Skeletal muscle satellite cell (primary cell): Measurements from ENCODE around the gene PNMA8A.

Experiments used
- H3K27me3 ChIP-seq: 2 replicates; pipeline ENCODE4 v1.7.0; 2013; ENCODE audit warnings: low read length; ENCODE audit not compliant: control insufficient read depth, insufficient read depth
- H3K36me3 ChIP-seq: 2 replicates; pipeline ENCODE4 v1.7.0; 2013; ENCODE audit warnings: mild to moderate bottlenecking, control low read depth, low read length; ENCODE audit not compliant: insufficient read depth
- H3K4me1 ChIP-seq: 2 replicates; pipeline ENCODE4 v1.7.0; 2013; ENCODE audit warnings: low read length; ENCODE audit not compliant: control insufficient read depth, insufficient read depth
- H3K4me2 ChIP-seq: 2 replicates; pipeline ENCODE4 v1.7.0; 2013; ENCODE audit warnings: mild to moderate bottlenecking, low read length
- H3K4me3 ChIP-seq: 2 replicates; pipeline ENCODE4 v1.7.0; 2013; ENCODE audit warnings: low read length
- H3K9ac ChIP-seq: 2 replicates; pipeline ENCODE4 v1.7.0; 2013; ENCODE audit warnings: mild to moderate bottlenecking, low read depth, low read length, moderate library complexity
- H3K9me3 ChIP-seq: replicated peaks from 2 replicates; pipeline ENCODE4 v1.7.0; 2013; ENCODE audit warnings: mild to moderate bottlenecking, control low read depth, low read length

The PNMA8A gene

DNA sequence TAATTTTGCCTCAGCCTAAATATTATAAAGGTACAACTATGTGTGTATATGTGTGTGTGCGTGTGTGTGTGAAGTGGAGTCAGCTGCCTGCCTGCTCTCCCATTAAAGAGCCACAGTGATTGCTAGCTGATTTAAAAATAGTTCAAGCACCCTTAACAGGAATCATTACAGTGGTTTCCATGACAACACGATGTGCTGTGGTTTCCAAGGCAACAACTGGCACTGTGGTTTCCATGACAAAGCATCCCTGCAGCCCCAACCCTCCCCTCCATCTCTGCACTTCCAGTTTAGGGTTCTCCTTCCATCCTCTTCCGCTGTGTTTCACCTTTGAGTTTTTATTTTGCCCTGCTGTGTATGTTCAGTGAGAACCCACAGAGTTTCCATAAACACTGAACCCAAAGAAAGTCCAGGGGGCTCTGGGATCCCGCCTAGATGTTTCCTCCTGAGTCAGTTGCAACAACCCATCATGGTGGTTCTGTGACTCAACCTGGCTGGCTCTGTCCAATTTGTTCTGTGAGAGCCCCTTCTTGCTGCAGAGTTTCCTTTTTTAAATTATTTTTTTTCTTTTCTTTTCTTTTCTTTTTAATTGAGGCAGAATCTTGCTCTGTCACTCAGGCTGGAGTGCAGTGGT, 7.1 kb upstream of the PNMA8A start:
- H3K4me3 ChIP-seq, result no peak overlapping the region
- H3K4me1 ChIP-seq, result peaks cover 53% of the 10 kb centered on the region
- H3K9me3 ChIP-seq, result no peaks in the 10 kb centered on the region

DNA sequence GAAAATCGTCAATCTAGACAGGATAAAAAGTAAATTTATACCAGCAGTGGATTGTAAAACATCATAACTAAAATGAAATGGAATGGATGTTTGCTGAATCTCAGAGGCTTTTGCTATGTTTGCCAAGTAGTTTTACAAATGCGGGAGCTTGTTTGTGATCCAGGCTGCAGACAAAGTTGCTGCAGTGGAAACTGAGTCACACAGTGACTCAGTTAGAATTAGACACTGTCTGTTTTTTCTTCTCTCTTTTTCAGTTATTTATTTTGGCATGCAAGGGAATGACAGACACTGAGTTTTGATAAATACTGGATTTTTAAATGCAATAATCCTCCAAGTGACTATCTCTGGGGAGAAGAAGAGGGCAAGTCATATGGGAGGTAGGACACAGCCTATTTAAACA, 4.6 kb upstream of the PNMA8A start:
- H3K9ac ChIP-seq, result peak overlapping the region; percentile 20
- peak overlapping the region; percentile 48 for H3K4me2 ChIP-seq
- no peaks in the 10 kb centered on the region for H3K36me3 ChIP-seq
- H3K27me3 ChIP-seq, result no peaks in the 10 kb centered on the region
- no peaks in the 10 kb centered on the region for H3K9me3 ChIP-seq
- no peak overlapping the region for H3K4me3 ChIP-seq
- peaks cover 52% of the 10 kb centered on the region for H3K4me1 ChIP-seq

More for the DNA sequence above, 7.1 kb upstream of the PNMA8A start:
- no peaks in the 10 kb centered on the region for H3K27me3 ChIP-seq
- no peaks in the 10 kb centered on the region for H3K36me3 ChIP-seq
- no peak overlapping the region for H3K9ac ChIP-seq
- no peak overlapping the region for H3K4me2 ChIP-seq

DNA sequence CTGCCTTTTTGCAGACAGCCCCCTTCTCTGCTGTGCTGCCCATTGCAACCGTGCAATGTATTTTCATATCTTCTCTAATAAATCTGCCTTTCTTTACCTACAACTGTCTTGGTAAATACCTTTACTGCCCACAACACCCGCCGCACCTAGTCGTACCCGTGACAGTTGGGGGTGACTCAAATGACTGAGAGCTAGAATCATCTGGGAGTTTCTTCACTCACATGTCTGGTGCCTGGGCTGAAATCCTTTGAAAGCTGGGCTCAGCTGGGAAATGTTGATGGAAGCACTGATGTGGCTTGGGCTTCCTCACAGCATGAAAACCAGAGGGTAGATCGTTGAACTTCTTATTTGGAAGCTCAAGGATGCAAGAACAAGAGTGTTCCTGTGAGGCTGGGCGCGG, 2.8 kb upstream of the PNMA8A start:
- Histone ChIP-seq H3K4me1 (peaks cover 51% of the 10 kb centered on the region), H3K36me3 (no peaks in the 10 kb centered on the region), H3K4me3 (no peak overlapping the region), H3K9ac (no peak overlapping the region), H3K4me2 (no peak overlapping the region), H3K27me3 (no peaks in the 10 kb centered on the region), H3K9me3 (no peaks in the 10 kb centered on the region)

DNA sequence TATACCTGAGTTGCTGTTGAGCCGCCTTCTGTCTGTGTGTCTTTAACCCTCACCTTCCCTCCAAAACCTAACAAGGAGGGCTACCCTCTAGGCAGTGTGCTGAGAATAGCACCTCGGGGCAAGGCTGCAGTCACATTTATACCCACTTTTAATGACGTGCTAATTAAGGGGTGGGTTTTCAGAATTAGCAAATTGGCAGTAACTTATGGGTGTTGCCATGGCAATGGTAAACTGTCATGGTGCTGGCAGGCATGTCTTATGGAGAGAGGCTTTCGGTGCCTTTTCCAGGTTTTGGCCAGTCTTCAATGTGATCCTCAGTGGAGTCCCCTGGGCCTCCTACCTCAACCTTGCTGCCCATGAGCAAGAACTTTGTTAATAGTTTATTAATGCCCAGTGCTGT, 1.2 kb upstream of the PNMA8A start:
- H3K4me2 ChIP-seq, result no peak overlapping the region
- H3K36me3 ChIP-seq, result no peaks in the 10 kb centered on the region
- H3K9me3 ChIP-seq, result no peaks in the 10 kb centered on the region
- H3K27me3 ChIP-seq, result no peaks in the 10 kb centered on the region
- H3K4me3 ChIP-seq, result no peak overlapping the region
- H3K4me1 ChIP-seq, result peaks cover 44% of the 10 kb centered on the region
- H3K9ac ChIP-seq, result no peak overlapping the region

DNA sequence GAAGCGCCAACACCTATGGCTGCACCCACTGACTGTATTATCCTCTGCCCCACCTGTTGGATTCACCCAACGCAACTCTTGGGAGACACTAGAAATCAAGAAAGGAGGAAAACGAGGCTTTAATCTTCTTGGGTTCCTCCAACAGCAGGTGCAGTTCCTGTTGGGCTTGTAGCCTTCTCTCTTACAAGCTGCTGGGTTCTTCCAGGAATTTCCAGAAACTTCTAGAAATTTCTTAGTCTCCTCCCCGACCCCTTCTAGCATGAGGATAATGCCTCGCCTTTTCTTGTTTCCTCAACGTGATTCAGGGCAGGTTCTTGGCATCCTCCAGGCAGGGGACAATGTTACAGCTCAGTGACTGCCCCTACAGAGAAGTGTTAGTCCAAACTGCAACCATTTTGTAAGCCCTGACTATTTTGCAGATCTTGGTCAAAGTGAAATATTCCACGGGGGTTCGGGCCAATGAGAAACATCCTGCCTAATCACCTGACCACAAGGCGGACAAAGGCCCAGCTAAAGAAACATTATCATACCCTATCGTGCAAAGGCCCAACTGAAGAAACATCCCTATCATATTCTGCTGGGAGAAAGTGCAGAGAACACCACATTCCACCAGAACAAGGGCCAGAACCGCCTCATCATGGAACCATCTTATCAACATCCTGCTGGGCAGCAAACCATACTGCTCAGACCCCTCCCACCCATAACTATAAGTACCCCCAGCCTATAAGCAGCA, 614 bp upstream of the PNMA8A start:
- H3K27me3 ChIP-seq, result no peaks in the 10 kb centered on the region

DNA sequence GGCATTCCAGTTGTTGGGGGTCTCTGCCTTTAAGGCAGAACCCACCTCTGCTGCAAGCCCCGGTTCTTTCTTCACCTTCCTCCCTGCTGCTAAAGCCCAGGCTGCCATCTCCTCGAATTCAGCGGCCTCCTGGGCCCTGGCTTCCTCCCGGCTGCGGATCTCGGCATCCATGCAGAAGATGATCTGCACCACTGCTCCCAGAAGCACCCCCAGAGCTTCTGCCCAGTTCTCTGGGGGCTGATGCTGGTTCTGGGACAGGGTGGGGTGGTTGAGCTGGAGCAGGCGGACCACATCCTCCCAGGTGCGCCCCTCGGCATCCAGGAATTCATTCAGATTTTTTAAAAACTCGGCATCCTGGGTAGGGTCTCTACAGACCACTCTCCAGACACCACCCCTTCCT, 987 bp downstream of the PNMA8A start:
- no peaks in the 10 kb centered on the region for H3K27me3 ChIP-seq
- peak overlapping the region; percentile 93 for H3K4me2 ChIP-seq
- peak overlapping the region; percentile 71 for H3K9ac ChIP-seq
- no peaks in the 10 kb centered on the region for H3K9me3 ChIP-seq
- H3K4me1 ChIP-seq, result peaks cover 48% of the 10 kb centered on the region
- H3K4me3 ChIP-seq, result peak overlapping the region; percentile 69
- H3K36me3 ChIP-seq, result no peaks in the 10 kb centered on the region

More for the DNA sequence above, 614 bp upstream of the PNMA8A start:
- no peaks in the 10 kb centered on the region for H3K9me3 ChIP-seq
- peak overlapping the region; percentile 69 for H3K4me3 ChIP-seq
- no peaks in the 10 kb centered on the region for H3K36me3 ChIP-seq
- H3K4me2 ChIP-seq, result peak overlapping the region; percentile 93
- peak overlapping the region; percentile 71 for H3K9ac ChIP-seq
- H3K4me1 ChIP-seq, result peaks cover 50% of the 10 kb centered on the region

DNA sequence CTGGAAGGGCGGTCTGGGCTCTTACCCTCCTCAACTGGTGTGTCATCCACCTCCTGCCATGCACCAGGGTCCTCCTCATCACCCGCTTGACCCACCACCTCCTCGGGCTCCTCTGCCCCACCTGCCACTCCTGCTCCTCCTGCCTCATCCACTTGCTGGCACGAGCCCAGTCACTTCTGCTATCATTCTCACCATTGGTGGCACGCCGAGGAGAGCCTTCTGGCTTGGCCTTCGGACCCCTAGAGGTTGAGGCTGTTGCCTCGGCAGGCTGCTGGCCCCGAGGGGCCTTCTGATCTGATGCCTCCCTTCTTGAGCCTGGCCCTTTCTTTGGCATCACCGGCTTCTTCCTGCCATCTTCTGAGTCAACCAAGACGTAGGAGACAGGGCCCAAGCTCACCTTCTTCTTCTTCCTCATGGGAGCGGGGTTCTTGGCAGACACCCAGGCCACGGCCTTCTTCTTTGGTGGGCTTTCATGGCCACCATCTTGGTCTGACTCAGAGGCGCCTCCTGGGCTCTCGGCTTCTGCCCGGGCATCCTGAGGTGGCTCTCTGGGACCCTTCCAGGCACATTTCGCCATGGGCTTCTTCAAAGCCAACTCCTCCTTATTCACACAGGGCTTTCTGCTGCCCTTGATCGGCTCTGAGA, 1.7 kb downstream of the PNMA8A start:
- no peaks in the 10 kb centered on the region for H3K9me3 ChIP-seq
- H3K4me2 ChIP-seq, result no peak overlapping the region
- no peak overlapping the region for H3K4me3 ChIP-seq
- no peaks in the 10 kb centered on the region for H3K36me3 ChIP-seq
- H3K4me1 ChIP-seq, result peaks cover 45% of the 10 kb centered on the region
- H3K27me3 ChIP-seq, result no peaks in the 10 kb centered on the region
- no peak overlapping the region for H3K9ac ChIP-seq

DNA sequence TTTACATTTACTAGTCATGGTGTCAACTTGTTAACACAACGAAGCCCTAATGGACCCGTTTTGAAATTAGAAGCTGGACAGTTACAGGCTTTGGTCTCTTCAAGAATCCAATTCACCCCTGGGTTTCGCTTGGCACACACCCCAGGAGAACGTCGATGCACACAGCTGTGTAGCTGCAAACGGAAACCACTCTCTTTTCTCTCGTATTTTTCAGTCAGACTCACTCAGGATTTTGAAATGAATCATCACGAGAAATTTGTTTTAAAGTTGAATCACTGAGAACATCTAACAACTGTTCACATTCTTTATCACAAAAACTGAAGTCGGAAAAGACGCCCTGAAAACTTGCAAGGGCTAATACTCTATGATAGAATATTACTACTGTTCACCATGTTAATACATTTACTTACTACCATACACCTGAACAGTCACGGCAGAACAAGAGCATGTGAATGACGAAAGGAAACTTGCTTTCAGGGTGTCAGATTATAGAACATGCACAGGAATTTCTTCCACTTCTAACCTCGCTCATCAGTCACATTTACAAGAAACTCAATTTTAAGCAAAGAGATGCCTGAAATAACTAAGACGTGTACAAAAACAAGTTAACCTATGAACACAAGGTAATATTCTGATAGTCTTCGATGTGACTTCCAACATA, 4.7 kb downstream of the PNMA8A start:
- H3K9me3 ChIP-seq, result no peaks in the 10 kb centered on the region
- H3K27me3 ChIP-seq, result no peaks in the 10 kb centered on the region
- H3K36me3 ChIP-seq, result no peaks in the 10 kb centered on the region
- H3K9ac ChIP-seq, result peak overlapping the region; percentile 75
- peak overlapping the region; percentile 59 for H3K4me3 ChIP-seq
- peaks cover 34% of the 10 kb centered on the region for H3K4me1 ChIP-seq
- H3K4me2 ChIP-seq, result peak overlapping the region; percentile 75

DNA sequence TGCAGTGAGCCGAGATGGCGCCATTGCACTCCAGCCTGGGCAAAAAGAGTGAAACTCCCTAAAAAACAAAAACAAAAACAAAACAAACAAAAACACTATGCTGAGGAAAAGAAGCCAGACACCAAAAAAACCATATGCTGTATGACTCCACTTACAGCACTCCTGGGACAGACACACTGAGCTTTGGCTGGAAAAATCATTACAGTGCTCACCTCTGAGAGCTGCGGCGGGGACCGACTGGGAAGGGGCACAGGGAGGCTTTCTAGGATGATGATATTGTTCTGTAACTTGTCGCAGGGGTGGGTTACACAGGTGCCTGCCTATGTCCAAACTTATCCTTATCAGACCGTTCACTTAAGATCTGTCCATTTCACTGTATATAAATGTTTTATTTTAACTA, 7.8 kb downstream of the PNMA8A start:
- H3K4me1 ChIP-seq, result peaks cover 21% of the 10 kb centered on the region
- H3K27me3 ChIP-seq, result no peaks in the 10 kb centered on the region
- H3K4me2 ChIP-seq, result no peak overlapping the region
- no peaks in the 10 kb centered on the region for H3K9me3 ChIP-seq
- H3K36me3 ChIP-seq, result no peaks in the 10 kb centered on the region
- H3K4me3 ChIP-seq, result no peak overlapping the region
- H3K9ac ChIP-seq, result no peak overlapping the region

DNA sequence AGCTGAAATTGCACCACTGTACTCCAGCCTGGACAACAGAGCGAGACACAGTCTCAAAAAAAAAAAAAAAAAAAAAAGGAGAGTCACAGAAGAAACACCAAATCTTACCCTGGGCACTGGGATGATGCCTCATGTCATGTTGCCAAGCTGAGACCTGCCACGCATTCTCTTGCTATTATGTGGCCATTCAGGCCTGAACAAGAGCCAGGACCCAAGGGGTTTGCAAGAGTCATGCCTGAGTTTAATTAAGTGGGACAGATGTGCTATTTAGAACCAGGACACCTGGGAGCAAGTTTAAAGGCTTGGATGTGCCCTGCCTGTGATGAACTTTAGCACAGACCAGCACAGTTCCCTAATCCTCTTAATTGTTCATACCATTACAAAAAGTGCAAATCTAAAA, 9.8 kb downstream of the PNMA8A start:
- H3K9me3 ChIP-seq, result no peaks in the 10 kb centered on the region
- no peak overlapping the region for H3K4me2 ChIP-seq
- H3K36me3 ChIP-seq, result no peaks in the 10 kb centered on the region
- no peak overlapping the region for H3K9ac ChIP-seq
- H3K27me3 ChIP-seq, result no peaks in the 10 kb centered on the region
- no peak overlapping the region for H3K4me3 ChIP-seq
- peaks cover 9% of the 10 kb centered on the region for H3K4me1 ChIP-seq

DNA sequence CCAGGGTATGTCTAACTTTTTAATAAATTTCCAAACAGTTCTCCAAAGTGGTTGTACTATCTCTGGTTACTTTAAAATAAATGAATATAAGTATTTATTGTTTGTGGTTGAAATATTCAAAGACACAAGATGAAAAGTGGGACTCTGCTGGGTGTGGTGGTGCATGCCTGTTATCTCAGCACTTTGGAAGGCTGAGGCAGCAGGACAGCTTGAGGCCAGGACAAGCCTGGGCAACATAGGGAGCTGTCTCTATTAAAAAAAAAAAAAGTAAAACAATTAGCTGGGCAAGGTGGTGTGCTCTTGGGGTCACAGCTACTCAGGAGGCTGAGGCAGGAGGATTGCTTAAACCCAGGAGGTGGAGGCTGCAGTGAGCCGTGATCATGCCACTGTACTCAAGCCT, 10.4 kb downstream of the PNMA8A start:
- no peak overlapping the region for H3K4me3 ChIP-seq
- H3K4me1 ChIP-seq, result peaks cover 9% of the 10 kb centered on the region
- no peak overlapping the region for H3K9ac ChIP-seq
- no peak overlapping the region for H3K4me2 ChIP-seq
- H3K27me3 ChIP-seq, result no peaks in the 10 kb centered on the region
- H3K36me3 ChIP-seq, result no peaks in the 10 kb centered on the region
- no peaks in the 10 kb centered on the region for H3K9me3 ChIP-seq
